GM08714 (cell line): ENCODE data around the gene CPNE7.

ENCODE experiments used
- H3K4me3 ChIP-seq: fragments of 200-500 bp; sonication (Bioruptor generic); 2 replicates; pipeline ENCODE4 v1.5.1; 2014; ENCODE audit warnings: mild to moderate bottlenecking, low read length, inconsistent platforms
- ZNF274 ChIP-seq: IDR thresholded peaks from 2 replicates; pipeline ENCODE4 v1.6.1; 2012; ENCODE audit warnings: mild to moderate bottlenecking, low read depth, low read length

Gene CPNE7

GRCh38 chr16:89641458-89642119, 66.0 kb downstream of the CPNE7 start:
- no peak overlapping the region for H3K4me3 ChIP-seq
- TF ChIP-seq ZNF274 = no peak

- no peak overlapping the region for H3K4me3 ChIP-seq
- TF ChIP-seq ZNF274 = no peak
Observed at GRCh38 chr16:89642574-89642973, 67.0 kb downstream of the CPNE7 start.

- TF ChIP-seq ZNF274 = no peak
- no peak overlapping the region for H3K4me3 ChIP-seq
Observed at GRCh38 chr16:89643769-89644300, 68.3 kb downstream of the CPNE7 start.

GRCh38 chr16:89645122-89645521, 69.6 kb downstream of the CPNE7 start:
- no peak for TF ChIP-seq ZNF274
- H3K4me3 ChIP-seq = no peak overlapping the region

- no peak for TF ChIP-seq ZNF274
- H3K4me3 ChIP-seq = no peak overlapping the region
Observed at GRCh38 chr16:89646270-89646669, 70.7 kb downstream of the CPNE7 start.
